Stimulated activated CD4-positive, alpha-beta T cell treated with anti-CD3 and anti-CD28 coated beads, Interleukin-4, amount 100 ng/mL, for 48 hours (primary cell): ENCODE results near the gene PICK1.
A peak's percentile ranks its signal among the peaks of the same experiment; 100 is the strongest.
"Not testable (repeated sequence)": the region's sequence is repeated elsewhere in the genome, so short reads cannot be mapped to it uniquely, and the experiment has no call there.

Experiments
- DNase-seq, 2 donors: peaks; one replicate each; pipeline ENCODE4 v3.0.0-alpha.2; 2020; ENCODE audit warnings: low read depth in 2 of 2

PICK1 gene

GRCh38 chr22:38114484-38115398, 57.5 kb downstream of the PICK1 start:
- peak; percentile 74 to 81 for DNase-seq

GRCh38 chr22:38115423-38116205, 58.4 kb downstream of the PICK1 start:
- no peak for DNase-seq

- DNase-seq: not testable (repeated sequence)
Observed at GRCh38 chr22:38117556-38117955, 60.4 kb downstream of the PICK1 start.

- no peak for DNase-seq
Observed at GRCh38 chr22:38118182-38118581, 61.0 kb downstream of the PICK1 start.

- not testable (repeated sequence) for DNase-seq
Observed at GRCh38 chr22:38118747-38119146, 61.5 kb downstream of the PICK1 start.

- no peak for DNase-seq
Observed at GRCh38 chr22:38120359-38121110, 63.3 kb downstream of the PICK1 start.

- no peak for DNase-seq
Observed at GRCh38 chr22:38122616-38123015, 65.4 kb downstream of the PICK1 start.

- no peak for DNase-seq
Observed at GRCh38 chr22:38124236-38124974, 67.2 kb downstream of the PICK1 start.

GRCh38 chr22:38125038-38125610, 67.9 kb downstream of the PICK1 start:
- no peak for DNase-seq
